NCI-H1694 treated with DMSO at 0.1 percent for 48 hours (cell line): Measurements from ENCODE around the gene C2CD2.

Experiments used
- DNase-seq: peaks from one replicate; lab custom pipeline; 2025; lab: John Stamatoyannopoulos, UW

The C2CD2 gene

DNA sequence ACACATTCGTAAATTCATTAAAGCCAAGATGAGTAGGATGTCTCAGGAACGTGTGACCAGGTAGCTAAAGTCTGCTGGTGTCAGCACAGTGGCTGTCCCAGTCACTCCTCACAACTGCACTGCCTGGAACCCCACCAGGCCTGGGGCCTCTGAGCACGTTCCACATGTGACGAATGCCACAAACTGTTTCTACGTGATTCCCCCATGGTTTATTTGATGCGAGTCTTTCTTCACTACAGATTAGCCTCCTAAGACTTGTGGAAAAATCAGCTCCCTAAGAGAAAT lies 107.8 kb downstream of the C2CD2 start:
- no peak for DNase-seq

DNA sequence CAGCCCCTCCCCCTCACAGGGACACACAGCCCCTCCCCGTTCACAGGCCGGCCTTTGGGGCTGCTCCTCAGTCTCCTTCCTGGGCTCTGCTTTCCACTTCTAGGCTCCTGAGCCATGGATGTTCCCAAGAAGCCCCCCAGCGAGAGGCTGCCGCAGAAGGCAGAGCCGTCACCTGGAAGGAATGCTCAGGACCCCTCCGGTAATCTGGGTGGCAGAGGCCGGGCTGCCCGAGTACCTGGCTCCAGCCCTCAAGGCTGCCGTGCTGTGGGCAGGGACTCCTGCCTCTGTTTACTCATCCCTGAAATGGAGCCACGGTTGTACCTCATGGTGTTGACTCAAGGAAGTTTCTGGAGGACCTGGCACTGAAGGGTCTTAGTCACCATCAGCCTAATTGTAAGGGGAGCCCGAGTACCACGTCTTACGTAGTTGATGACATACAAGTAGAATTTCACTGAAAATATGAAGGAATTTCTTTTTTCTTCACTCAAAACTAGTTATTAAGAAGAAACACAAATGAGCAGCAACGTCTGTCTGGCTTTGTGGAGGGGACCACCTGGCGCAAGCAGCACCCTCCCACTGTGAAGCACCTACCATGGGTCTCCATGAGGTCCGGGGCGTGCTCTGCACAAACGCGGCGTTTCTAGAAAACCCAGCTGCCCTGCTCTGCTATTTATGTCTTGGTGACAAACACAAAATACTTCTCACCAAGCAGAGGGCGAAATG lies 108.3 kb downstream of the C2CD2 start:
- DNase-seq: no peak

DNA sequence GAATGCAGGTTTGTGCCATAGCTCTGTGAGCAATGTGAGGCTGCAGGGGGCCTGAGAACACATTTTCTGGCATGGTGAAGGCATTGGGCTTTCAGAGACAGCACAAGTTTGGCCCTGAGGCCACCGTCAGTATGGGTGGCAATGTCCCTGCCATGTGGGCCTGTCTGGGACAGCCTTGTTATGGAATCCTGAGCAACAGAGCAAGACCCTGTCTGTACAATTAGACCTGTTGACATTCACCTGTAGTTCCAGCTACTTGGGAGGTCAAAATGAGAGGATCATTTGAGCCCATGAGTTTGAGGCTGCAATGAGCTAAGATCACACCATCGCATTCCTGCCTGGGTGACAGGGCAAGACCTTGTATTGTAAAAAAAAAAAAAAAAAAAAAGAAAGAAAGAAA lies 110.2 kb downstream of the C2CD2 start:
- DNase-seq: no peak

DNA sequence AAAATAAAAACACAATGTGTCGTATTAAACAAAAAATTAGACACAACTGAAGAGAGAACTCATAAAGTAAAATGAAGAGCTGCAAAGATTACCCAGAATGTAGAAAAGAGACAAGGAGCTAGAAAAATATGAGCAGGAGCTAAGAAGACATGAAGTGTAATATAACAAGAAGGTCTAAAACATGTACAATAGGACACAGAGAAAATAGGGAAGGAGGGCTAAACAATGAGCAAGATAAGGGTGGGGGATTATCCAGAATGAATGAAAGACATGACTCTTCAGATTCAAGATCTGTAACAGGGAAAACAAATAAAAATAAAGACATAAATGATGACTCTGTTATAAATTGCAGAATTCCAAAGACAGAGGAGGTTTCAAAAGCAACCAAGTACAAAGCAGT lies 112.9 kb downstream of the C2CD2 start:
- no peak for DNase-seq

DNA sequence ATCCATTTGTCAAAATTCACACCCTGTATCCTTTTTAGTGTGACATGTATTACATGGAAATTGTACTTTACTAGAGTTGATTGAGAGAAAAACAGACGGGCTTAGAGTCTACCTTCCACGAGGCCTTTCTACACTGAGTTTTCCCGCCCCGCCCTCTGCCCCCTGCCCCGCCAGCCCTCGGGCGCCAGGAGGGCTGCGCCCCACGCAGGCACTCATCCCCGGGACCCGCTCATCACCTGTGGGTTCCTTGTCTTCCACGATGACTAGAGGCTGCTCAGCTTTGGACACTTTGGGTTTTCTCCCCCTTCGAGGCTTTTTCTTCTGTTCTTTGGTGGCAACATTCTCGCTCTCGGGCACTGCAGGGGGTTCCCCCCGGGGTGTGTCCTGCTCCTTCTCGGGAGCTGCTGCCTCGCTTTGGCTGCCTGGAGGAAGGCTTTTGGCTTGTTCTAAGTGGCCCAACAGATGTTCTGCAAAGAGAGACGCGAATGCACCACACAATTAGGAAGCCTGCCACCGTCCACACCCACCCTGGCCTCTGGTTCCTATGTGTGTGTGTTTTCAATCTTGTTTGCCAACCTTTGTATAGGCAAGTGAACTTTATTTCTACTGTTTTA lies 114.3 kb downstream of the C2CD2 start:
- no peak for DNase-seq

DNA sequence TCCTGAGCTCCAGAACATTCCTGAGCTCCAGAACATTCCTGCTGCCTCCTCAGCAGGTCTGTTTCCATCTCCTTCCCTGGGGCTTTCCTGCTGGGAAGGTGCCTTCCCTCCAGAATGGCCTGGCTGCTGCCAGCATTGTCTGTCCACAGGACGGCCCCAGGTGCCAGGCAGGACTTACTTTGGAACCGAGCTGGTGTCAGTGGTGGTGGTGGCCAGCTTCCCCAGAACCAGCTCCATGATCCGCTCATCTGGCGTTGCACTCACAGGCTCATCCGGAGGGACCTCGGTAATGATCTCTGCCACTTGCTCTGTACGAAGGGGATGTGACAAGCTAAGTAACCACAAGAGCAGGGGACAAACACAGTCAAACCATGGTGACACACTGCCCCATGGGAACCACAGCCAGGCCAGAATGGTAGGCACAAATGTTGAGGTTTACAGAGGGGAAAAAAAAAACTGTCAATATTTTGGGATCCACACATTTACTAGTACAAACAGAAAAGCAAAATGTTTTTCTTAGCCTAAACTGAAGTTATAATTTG lies 116.0 kb downstream of the C2CD2 start:
- DNase-seq: no peak

DNA sequence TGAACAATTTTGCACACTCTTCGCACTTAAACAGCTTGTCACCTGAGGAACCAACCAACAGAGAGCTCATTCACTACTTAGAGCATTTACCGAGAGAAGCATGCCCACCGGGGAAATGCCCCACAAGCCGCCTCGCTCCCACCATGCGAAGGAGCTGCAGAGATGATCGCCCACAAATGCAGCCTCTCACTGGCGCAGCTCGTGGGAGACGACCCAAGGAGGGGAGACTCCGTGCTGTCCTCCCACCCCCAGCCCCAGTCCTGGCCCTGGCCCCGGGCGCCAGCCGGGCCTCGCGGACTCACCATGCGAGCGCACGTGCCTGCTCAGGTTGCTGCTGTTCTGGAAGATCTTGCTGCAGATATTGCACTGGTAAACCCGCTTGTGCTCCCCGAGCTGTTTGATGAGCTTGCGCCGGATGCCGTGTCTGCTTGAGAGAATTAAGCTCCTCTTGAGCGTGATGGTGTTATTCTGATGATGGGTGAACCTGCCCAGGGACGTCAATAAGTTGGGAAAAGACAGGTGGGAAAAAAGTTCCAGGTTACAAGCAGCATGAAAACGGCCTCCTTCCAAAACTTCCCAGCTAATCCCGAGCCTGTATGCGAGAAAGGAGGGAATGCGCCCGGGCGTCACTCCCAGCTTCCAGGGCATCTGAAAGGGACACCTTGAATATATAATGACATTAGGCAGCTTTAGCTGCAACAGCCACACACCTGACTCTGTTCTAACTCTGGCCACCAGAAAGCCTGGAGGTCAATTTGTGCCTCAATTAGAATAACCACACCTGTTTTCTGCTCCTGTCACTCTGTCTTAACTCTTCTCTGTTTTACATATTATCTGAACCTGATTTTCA lies 117.4 kb downstream of the C2CD2 start:
- no peak for DNase-seq

GRCh38 chr21:41835711-41836154 lies 118.1 kb downstream of the C2CD2 start:
- no peak for DNase-seq
